NK-92 treated with Interleukin-12 subunit alpha and Interleukin-12 subunit beta, amount 100 ng/mL, for 24 hours (cell line): Measurements from ENCODE around the gene CYP19A1.
A peak's percentile ranks its signal among the peaks of the same experiment; 100 is the strongest.
"Not testable (repeated sequence)": the region's sequence is repeated elsewhere in the genome, so short reads cannot be mapped to it uniquely, and the experiment has no call there.

Experiments
- DNase-seq: peaks from one replicate; lab custom pipeline; 2025; lab: John Stamatoyannopoulos, UW

CYP19A1 gene

DNA sequence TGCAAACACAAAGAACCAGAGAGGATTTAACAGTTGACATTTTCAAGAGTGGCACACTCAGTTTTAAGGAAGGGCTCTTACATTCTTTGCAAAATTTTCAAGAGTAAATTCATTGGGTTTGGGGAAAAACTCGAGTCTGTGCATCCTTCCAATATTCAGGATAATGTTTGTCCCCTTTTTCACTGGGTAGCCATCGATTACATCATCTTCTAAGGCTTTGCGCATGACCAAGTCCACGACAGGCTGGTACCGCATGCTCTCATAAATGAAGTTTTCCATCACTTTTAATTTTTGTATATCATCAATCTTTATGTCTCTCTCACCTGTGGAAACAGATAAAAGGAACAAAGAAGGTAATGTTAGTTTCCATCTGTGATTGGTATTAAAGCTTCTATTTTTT, 126.2 kb downstream of the CYP19A1 start:
- no peak for DNase-seq

DNA sequence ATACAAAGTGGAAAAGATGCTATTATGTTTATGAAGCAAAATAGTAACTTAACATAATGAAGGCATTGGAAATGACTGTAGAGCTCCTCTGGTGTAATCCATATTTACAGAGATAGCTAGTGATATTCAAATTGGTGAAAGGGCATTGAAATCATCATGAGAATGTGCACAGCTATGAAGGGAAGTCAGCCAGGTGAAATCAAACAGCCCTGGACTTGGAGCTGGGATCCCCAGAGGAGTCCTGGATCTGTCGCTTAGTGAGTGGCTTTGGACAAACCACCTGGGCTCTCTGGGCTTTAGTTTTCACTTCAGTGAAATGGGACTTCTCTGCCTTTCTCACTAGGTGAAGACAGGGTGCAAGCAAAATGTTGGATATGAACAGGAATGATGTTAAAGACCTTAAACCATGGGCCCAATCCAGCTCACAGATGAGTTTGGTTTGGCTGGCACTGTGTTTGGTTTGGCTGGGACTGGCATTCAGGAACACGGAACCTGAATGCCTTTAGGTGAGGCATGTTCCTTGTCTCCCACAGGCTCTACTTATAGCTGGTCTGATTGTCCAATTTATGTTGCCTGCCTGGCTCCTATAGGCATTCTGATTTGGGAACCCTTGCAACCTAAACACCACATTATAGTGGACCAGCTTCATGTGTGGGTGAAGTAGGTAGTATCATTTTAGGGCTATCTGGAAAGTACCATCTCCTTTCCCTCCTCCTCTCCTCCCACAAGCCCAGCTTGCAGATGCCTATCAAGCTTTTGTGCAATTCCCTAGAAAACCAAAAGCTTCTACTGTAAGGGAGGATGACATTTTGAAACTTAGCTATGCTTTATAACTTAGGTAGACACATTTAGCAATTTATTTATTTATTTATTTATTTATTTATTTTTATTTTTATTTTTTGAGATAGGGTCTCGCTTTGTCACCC, 133.1 kb downstream of the CYP19A1 start:
- DNase-seq: no peak

DNA sequence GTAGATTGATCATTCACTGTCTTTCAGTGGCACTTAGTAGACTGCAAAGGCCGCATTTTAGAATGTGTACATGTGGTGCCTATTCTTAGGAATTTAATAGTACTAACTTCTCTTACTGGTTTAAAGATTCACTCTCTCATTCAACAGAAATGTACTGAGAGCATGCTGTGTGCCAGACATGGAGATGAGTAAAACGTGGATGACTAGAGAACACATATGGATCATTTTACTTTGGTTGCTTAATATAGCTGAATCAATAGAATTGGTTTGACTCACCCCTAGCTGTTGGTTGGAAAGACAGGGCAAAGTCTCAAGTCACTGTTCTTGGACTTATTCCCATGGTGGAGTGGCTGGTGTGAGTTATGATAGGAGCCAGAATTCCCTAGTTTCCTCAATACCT, 134.6 kb downstream of the CYP19A1 start:
- no peak for DNase-seq

DNA sequence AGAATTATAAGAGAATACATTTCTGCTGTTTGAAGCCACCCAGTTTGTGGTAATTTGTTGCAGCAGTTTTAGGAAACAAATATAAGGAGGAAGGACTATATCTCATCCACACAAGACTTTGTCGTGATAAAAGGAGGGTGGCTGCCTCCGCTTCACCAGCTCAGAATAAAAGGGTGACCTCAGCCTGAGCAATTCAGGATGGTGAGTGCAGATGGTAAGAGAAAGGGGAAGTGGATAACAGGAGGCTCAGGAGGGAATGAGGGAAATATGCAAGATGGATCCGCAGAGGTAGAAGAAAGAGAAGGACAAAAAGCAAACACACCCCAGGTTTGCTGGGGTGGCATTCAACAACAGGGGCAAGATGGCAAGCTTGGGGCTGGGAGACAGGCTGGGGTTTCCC, 135.6 kb downstream of the CYP19A1 start:
- DNase-seq: no peak

DNA sequence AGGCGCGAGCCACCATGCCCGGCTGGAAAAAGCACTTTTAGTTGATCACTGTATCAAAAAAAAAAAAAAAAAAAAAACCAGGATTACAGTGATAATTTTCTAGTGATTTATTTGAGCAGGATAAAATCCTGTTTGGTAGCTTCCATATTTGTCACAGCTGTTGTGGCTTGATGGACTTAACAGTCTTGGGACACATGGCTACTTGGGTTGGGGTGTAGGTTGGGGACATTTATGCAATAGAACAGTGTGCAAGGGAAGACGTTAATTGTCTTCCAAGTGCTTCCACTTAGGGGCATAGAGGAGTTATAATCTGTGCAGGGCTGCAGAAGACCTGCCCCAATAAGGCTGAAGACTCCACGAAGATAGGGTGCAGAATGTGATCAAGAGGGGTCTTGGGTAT, 136.8 kb downstream of the CYP19A1 start:
- no peak for DNase-seq

DNA sequence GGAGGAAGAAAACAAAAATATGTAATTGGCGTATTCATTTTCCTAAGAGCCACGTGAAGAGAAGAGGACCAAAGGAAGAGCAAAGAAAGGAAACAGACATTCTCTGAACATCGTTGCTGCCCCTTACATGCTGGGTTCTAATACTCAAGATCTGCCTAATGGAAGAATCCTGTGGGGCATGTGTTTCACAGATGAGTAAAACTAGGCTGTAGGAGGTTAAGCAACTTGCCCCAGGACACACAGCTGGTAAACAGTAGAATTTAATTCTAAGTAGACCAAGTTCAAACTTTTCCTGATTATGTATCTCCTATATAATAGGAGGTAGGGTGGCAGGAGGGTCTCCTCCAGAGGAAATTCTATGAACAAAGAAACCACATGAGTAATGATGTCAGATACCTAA, 137.6 kb downstream of the CYP19A1 start:
- DNase-seq: no peak

DNA sequence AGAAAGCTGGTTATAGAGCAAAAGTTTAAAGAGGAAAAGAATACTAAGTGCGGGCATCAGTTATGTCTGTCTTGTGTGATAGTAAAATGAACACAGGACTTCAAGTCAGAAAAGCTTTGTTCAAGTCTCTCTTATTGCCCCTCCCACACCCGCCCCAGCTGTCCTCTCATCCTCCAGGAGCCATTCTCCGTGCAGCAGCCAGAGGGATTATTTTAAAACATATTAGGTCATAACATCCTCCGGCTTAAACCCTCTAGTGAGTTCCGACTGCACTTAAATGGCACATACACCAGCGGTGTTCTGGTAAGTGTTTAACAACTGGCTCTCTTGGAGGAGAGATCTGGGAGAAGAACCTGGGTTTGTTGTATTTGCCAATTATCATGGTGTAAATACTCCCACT, 138.9 kb downstream of the CYP19A1 start:
- DNase-seq: no peak

DNA sequence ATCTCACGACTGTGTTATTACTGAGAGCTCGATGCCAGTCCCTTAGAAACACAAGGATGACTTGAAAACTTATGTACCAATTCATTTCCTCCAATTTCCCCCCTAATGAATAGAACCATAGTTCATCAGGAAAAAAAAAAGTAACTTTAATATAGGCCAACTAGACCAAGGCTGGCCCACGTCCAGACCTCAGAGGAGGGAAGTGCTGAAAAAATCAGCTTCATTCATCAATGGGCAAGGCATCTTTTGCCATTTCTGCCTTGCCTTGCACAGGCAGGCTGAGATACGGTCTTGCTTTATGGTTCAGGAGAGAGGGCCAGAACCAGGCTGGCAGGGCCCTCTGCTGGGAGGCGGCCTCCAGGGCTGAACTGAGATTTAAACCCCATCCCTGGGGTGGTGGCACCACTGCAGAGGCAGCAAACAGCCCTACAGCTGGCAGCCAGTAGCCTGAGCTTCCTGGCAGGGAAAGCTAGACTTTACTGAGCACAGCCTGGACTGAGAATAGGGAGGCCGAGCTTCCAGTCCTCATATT, 139.6 kb downstream of the CYP19A1 start:
- DNase-seq: no peak

DNA sequence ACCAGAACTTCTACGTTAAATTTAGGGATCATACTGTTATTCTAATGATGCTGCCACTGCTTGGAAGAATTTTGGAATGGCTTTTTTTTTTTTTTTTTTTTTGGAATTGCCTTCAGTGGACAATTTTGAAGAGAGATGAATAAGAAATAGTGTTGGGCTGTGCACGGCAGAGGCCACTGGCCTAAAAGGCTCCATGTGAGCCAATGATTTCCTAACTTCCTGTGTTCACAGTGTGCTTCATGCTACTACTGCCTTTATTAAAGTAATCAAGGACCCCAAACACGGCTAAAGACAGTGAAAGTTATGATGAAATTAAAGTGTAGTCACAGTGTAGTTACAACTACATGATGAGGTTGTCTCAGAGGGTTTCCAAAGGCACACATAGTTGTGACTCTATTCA, 142.9 kb downstream of the CYP19A1 start:
- no peak for DNase-seq

DNA sequence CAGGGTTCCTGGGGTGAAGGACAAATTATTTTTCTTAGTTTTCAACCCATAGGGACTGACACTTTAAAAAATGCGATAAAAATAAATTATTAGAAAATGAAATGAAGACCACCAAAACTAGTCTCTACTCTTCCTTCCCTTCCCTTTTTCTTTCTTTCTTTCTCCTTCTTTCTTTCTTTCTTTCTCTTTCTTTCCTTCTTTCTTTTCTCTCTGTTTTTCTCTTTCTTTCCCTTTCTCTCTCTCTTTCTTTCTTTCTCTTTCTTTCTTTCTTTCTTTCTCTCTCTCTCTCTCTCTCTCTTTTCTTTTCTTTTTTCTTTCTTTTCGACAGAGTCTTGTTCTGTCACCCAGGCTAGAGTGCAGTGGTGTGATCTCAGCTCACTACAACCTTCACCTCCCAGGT, 144.4 kb downstream of the CYP19A1 start:
- no peak for DNase-seq

DNA sequence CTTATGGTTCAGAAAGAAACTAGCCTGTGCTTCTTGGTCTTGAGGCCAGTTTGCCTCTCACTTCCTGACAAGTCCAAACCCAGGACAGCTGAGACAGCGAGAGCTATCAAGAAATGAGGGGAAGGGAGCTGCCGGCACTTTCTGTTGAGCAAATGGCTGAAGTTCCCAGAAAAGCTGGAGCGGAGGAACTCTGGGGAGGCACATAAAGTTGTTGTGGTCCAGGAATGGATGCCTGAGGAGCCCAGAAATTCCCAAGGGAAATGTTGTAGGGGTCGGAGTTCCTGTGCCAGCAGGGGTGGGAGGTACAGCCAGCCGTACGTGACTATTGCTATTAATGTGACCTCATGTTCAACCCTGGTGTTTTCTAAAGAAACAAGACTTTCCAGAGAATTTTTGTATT, 144.9 kb downstream of the CYP19A1 start:
- no peak for DNase-seq

DNA sequence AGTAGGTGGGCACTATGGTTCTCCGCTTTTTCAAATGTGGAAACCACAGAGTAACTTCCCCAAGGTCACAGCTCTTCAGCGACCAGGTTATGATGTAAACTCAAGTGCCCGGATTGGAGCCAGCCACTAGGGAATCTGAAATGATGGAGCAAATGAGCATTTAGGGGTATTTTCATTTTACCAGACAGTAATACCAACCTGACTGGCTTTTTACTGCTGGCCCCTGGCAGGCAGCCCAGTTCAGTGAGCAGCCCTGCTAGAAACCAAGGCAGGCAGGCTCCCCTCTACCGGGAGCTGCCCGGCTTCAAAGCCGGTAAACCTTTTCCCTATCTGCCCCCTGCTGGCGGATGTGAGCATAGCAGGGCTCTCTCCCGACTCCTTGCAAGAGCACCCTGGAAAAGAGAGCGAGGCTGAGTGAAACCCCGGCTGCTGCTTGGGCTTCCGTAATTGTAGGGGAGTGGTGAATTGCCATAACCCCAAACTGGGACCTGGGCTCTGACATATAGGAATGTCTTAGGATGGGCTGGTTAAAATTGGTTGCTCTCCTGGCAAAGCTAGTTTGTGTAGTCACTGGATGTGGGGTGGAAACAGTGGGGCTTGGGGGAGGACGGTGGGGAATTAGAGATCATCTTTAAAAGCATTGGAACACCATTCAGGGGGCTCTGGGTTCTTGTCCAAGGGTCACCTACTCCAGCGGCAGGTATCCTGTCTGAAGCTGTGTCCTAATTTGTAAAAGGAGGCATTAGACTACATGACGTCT, 145.7 kb downstream of the CYP19A1 start:
- DNase-seq: peak; percentile 82

DNA sequence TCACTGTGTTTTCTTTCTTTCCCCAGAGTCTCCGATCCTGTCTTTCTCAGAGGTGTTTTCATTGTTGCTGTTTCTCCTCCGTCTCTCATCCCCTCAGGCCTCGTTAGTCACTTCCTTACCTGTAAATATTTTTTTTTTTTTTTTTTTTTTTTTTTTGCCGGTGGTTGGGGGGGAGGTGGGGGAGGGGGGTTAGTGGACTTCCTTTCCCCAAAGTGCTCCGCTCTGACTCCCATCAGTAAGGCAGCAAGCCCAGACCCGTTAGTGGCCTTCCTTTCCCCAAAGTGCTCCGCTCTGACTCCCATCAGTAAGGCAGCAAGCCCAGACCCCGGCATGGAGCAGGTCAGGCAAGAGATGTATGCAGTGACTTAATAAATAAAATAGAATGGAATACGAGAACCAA, 146.6 kb downstream of the CYP19A1 start:
- no peak for DNase-seq

DNA sequence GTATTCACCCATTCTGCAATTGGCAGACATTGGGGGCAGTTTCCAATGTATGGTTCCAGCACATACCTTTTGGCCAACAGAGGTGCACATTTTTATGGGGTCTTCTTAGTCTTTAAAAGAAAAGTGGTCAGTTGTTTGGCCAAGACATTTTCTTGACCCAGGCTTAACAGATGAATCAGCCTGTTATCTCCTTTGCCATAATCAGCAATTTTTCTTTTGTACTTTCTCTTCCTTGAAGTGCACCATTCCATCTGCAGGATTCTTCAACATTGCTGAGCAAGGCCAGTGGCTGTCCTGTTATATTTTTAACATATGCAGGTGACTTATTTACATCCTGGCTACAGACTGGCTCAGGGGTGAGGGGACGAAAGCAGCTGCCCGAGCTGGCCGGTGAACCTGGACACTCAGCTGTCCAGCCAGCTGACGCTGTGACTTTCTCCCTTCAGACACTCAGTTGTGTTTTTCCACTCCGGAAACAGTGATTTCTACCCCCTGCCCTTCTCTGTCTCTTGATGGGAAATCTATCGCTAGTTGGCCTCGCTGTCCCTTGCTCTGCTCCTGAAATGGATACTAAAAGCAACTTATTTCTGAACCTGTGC, 147.2 kb downstream of the CYP19A1 start:
- DNase-seq: no peak

DNA sequence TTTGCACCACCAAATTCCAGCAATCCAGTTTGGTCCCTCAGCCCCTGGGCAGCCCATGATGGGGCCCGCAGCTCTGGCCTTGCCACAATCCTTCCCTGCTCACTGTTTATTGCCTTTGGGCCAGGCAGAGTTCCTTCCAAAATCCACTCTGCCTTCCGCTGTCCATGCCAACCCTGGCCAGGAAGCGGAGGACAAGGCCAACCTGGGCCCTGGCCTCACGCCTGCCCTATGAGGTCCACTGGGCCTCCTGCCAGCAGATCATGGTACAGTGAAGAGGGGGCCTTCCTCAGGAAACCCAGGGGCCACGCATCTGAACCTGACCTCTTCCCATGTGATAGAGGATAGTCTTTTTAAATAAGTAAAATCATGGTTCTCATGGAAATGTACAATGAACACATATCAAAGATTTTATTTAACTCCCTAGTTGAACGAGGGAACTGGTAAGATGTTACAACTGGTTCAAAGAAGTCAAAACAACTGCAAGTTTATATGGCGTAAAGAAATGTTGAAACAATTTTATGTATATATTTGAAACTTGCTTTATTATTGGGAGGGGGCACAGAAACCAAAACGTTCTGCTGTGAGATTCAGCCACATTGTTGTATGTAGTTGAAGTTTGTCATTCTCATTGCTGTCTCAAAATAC, 147.8 kb downstream of the CYP19A1 start:
- no peak for DNase-seq

DNA sequence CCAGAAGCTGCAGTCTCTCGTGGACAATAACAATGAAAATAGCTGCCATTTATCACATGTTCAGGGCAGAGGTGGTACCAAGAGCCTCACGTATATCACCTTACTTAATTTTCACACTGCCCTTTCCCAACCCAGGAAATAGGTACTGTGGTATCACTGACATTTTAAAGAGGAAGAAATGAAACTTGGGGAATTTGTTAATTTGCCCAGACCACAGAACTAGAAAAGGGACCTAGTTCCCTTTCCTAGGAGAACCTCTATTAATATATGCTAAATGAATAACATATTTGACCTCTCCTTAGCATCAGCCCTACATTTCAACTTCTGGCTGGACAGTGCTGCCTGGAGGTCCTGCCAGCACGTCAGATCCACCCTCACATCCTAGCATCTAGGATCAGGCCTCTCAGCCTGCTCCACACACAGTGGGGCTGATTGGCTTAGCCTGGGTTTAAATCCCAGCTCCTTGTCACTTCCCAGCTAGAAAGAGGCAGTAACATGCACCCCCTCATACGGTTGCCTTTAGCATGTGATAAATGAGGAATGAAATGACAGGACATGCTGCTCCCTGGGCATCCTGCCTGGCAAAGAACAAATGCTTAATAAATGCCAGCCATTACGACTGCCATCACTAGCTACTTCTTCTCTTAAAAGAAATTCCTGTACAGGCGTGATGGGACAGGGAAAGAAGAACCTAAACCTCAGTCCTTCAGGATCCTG, 148.6 kb downstream of the CYP19A1 start:
- DNase-seq: no peak

DNA sequence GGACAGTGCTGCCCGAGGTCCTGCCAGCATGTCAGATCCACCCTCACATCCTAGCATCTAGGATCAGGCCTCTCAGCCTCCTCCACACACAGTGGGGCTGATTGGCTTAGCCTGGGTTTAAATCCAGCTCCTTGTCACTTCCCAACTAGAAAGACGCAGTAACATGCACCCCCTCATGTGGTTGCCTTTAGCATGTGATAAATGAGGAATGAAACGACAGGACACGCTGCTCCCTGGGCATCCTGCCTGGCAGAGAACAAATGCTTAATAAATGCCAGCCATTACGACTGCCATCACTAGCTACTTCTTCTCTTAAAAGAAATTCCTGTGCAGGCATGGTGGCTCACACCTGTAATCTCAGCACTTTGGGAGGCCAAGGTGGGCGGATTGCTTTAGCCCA, 149.6 kb downstream of the CYP19A1 start:
- not testable (repeated sequence) for DNase-seq

DNA sequence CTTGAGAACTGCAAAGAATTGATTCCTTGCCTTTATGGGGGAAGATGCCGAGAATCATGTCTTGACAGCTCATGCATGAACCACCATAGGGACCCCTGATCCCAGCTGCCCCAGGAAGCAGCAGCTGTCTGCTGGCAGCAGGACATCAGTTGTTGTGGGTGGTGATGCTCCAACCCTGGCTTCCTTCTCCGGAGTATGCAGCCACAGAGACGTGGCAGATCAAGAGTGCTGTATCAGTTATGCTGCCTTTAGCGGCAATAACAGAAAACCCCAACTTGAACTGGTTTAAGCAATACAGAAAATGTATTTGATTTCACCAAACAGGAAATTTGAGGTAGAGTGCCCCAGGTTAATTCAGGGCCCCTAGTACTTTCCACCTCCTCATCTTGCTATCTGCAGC, 151.5 kb downstream of the CYP19A1 start:
- no peak for DNase-seq

DNA sequence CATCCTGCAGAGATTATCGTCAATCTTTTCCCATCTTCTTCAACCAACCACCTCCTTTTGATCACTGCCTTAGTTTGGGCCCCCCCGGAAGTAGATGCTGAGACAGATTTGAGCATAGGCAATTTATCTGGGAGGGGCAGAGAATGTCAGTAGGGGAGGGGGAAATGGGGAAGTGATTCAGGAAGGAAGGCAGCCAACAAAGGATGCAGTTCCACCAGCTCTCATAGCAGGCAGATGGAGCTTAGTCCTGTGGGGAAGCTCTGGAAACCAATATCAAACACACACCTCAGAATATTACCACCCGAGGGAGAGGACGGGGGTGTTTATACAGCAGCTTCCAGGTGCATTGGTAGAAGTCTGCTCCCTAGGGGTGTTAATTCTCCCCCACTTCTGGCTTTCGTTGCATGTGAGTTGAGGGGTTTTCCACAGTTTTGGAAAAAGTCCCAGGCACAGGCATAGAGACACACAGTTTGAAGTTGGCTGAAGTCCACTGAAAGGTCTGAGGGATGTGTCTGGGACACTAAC, 152.2 kb downstream of the CYP19A1 start:
- DNase-seq: no peak

DNA sequence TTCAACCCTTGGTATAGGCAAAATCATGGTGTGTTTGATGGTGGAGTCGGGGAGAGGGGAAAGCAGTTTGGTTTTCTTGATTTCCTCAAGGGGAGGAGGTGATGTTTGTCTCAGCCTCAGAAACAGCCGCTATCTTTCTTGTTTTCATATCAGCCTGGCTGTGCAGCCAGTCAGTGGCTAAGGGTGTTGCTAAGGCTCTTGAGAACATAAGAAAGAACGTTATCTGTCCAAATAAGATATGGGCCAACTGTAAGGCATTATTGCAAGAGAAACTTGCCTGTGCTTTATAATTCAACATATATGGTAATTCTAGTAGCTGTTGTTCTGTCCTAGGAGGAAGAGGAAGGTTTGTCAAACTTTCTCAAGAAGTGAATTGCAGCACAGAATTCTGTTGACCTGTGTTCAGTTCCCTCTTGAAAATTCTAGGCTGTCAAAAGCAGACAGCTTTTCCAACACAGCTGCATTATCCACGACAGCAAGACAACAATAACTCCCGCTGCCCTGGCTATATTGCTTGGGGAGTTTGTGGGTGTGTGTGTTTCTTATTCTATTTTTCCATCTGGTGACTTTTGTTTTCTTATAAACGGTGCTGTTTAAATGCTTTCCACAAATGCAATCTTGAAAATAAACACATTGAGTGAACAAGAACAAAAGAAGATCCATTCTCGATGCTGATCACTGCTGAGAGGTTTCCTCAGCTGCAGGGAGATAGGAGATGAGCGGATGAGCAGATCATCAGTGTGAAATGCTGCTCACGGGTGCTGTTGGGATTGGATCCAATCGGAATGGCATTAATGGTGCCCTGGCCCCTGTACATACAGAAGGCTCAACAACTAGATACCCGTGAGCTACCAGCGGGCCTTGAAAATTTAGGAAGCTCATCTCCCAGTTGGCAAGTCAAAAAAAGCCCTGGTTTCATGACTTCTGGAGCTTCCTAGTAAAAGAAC, 152.9 kb downstream of the CYP19A1 start:
- DNase-seq: no peak
